HFFc6 (cell line): ENCODE data around the gene TULP3. TPM values are rescaled to one million over a fixed set of nuclear protein-coding genes. Genes with fewer than 3 reads are reported as not detected.

Source experiments
- DNase-seq: peaks from one replicate; pipeline ENCODE4 v3.0.0-alpha.2; 2018
- H3K27ac Mint-ChIP-seq: 2 replicates; pipeline ENCODE4 v1.8.0; 2020; ENCODE audit warnings: mild to moderate bottlenecking, mixed read lengths
- H3K27me3 Mint-ChIP-seq: 2 replicates; pipeline ENCODE4 v1.8.0; 2021; ENCODE audit warnings: mild to moderate bottlenecking, moderate library complexity, mixed read lengths; ENCODE audit not compliant: insufficient read depth
- H3K36me3 Mint-ChIP-seq: 2 replicates; pipeline ENCODE4 v1.8.0; 2021; ENCODE audit warnings: low read depth, mixed read lengths
- H3K4me1 Mint-ChIP-seq: 2 replicates; pipeline ENCODE4 v1.8.0; 2020; ENCODE audit warnings: low read depth, mixed read lengths
- H3K4me3 Mint-ChIP-seq: 2 replicates; pipeline ENCODE4 v1.8.0; 2020; ENCODE audit warnings: mild to moderate bottlenecking, moderate library complexity, mixed read lengths
- H3K9me3 Mint-ChIP-seq: 2 replicates; pipeline ENCODE4 v1.8.0; 2020; ENCODE audit warnings: mild to moderate bottlenecking, mixed read lengths
- total RNA-seq, 6 experiments: library from RNA; stranded (reverse); fragmentation: NEBNext Ultra II Directional; extraction: Animal tissue kit (Norgen Biotek cat#: 25700); gene quantifications; 2 replicates in 1 of 6; 3 replicates in 5 of 6; pipeline ENCODE4 v1.2.3, GENCODE V29; 2021
- TF ChIP-seq, protein P1 (sequence below): fragments of 200-600 bp; sonication (generic); IDR thresholded peaks from 2 replicates; pipeline ENCODE4 v1.5.0; 2021; ENCODE audit warnings: antibody characterized with exemption, mild to moderate bottlenecking

TULP3 gene
- total RNA-seq, 6 experiments from 2014 or later, result 25.8 to 34.0 (median 31.6) TPM

- TF ChIP-seq, protein P1, sequence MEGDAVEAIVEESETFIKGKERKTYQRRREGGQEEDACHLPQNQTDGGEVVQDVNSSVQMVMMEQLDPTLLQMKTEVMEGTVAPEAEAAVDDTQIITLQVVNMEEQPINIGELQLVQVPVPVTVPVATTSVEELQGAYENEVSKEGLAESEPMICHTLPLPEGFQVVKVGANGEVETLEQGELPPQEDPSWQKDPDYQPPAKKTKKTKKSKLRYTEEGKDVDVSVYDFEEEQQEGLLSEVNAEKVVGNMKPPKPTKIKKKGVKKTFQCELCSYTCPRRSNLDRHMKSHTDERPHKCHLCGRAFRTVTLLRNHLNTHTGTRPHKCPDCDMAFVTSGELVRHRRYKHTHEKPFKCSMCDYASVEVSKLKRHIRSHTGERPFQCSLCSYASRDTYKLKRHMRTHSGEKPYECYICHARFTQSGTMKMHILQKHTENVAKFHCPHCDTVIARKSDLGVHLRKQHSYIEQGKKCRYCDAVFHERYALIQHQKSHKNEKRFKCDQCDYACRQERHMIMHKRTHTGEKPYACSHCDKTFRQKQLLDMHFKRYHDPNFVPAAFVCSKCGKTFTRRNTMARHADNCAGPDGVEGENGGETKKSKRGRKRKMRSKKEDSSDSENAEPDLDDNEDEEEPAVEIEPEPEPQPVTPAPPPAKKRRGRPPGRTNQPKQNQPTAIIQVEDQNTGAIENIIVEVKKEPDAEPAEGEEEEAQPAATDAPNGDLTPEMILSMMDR, result no peak
- H3K4me3 Mint-ChIP-seq, result no peak overlapping the region
- peaks cover 35% of the 10 kb centered on the region for H3K36me3 Mint-ChIP-seq
- H3K27me3 Mint-ChIP-seq, result no peaks in the 10 kb centered on the region
- DNase-seq, result no peak
- no peak overlapping the region for H3K27ac Mint-ChIP-seq
- no peaks in the 10 kb centered on the region for H3K9me3 Mint-ChIP-seq
- H3K4me1 Mint-ChIP-seq, result peaks cover 18% of the 10 kb centered on the region
Measured at GRCh38 chr12:2919249-2919648, 28.6 kb downstream of the TULP3 start.

DNA sequence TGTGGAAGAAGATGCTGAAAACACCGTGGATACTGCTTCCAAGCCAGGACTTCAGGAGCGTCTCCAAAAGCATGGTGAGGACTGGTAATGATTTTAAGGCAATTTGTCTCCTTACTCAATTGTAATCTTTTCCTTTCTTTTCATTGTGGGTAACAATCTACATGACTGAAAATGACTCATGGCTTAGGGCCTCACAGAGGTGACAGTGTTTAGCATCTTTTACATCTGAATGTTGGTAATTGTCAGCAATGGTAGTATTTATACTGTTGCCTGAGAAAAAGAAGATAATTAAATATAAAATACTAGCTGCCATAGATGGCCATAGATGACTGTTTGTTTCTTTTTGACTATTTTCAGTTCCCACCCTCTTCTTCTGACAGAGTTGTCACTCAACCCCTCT lies 31.6 kb downstream of the TULP3 start:
- Mint-ChIP-seq H3K27ac (peak overlapping the region; percentile 39; the same call in 1 of the 2 replicates), H3K4me1 (peaks cover 33% of the 10 kb centered on the region), H3K27me3 (no peaks in the 10 kb centered on the region), H3K4me3 (no peak overlapping the region), H3K36me3 (peaks cover 22% of the 10 kb centered on the region), H3K9me3 (no peaks in the 10 kb centered on the region)
- TF ChIP-seq, protein P1, result no peak
- no peak for DNase-seq

DNA sequence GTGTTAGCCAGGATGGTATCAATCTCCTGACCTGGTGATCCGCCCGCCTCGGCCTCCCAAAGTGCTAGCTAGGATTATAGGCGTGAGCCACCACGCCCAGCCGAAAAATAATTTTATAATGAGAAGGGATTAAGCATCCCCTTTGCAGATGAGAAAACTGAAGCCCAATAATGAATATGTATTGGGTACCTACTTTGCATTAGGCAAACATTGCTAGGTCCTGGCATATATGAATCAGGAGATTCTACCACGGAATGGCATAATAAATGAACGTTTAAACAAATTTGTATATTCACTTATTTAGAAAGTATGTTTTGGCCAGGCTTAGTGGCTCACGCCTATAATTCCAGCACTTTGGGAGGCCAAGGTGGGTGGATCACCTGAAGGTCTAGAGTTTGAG lies 32.4 kb downstream of the TULP3 start:
- Mint-ChIP-seq H3K27ac (no peak overlapping the region), H3K27me3 (no peaks in the 10 kb centered on the region), H3K4me3 (no peak overlapping the region), H3K36me3 (peaks cover 22% of the 10 kb centered on the region), H3K4me1 (peaks cover 33% of the 10 kb centered on the region), H3K9me3 (no peaks in the 10 kb centered on the region)
- TF ChIP-seq, protein P1, result no peak
- DNase-seq, result no peak

- Mint-ChIP-seq H3K4me3 (no peak overlapping the region; the same call in 1 of the 2 replicates), H3K36me3 (peaks cover 22% of the 10 kb centered on the region), H3K9me3 (no peaks in the 10 kb centered on the region), H3K4me1 (peaks cover 33% of the 10 kb centered on the region), H3K27ac (peak overlapping the region; percentile 9; the same call in 1 of the 2 replicates), H3K27me3 (no peaks in the 10 kb centered on the region)
- DNase-seq, result peak; percentile 4
- TF ChIP-seq, protein P1, result no peak
Measured at GRCh38 chr12:2924019-2924418, 33.3 kb downstream of the TULP3 start.

DNA sequence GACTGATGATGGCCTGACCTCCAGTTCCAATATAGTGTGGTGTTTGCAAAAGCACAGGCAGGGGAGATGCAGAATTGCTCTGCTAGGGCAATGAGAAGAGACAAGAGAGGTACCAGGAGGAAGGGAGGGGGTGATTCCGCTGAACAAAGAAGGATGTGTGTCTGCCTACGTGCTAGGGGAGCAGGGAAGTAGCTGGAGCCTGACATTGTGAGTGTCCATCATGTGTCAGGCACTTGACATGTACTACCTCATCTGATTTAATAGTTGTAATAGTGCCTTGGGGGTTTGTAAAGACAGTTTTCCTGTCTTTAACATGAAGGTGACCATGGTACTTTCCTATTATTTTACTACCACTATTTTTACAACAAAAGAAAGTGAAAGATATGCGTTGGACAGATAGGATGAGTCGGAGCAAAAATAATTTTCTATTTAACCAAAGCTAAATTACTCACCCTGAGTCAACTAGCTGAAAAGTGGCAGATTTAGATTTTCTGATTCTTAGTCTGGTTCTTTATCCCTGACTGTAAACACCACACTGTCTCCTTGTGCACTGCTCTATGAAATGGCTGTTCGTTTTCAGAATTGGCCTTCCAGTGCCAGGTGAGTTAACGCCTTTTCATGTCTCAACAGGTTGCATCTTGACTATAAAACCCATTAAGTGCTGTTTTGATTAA lies 34.8 kb downstream of the TULP3 start:
- no peaks in the 10 kb centered on the region for H3K27me3 Mint-ChIP-seq
- peaks cover 33% of the 10 kb centered on the region for H3K4me1 Mint-ChIP-seq
- DNase-seq, result peak; percentile 32
- no peaks in the 10 kb centered on the region for H3K9me3 Mint-ChIP-seq
- H3K36me3 Mint-ChIP-seq, result peaks cover 21% of the 10 kb centered on the region
- TF ChIP-seq, protein P1, result no peak
- H3K4me3 Mint-ChIP-seq, result peak overlapping the region; percentile 51
- peak overlapping the region; percentile 61 for H3K27ac Mint-ChIP-seq
